Measurements from ENCODE around the gene ENTR1.
A peak's percentile ranks its signal among the peaks of the same experiment; 100 is the strongest.

Gene ENTR1

GRCh38 chr9:136410500-136411287, at the start of gene ENTR1, which contains the start of gene PMPCA:
TSS of gene ENTR1 (minus strand) at chr9:136410614. CDS start at chr9:136410397, 217 bp downstream.
TSS of gene PMPCA (plus strand) at chr9:136410658. CDS start at chr9:136410669, 11 bp downstream.
- peak; percentile 99 for DNase-seq

- no peak for DNase-seq
Observed at GRCh38 chr9:136459425-136459824, 49.0 kb upstream of the ENTR1 start.

- DNase-seq = no peak
Observed at GRCh38 chr9:136457326-136457725, 46.9 kb upstream of the ENTR1 start.

GRCh38 chr9:136456258-136456657, 45.8 kb upstream of the ENTR1 start:
- no peak for DNase-seq

GRCh38 chr9:136455043-136456002, 44.9 kb upstream of the ENTR1 start:
- DNase-seq = no peak

- DNase-seq = no peak
Observed at GRCh38 chr9:136454026-136454796, 43.8 kb upstream of the ENTR1 start.

- no peak for DNase-seq
Observed at GRCh38 chr9:136453326-136453725, 42.9 kb upstream of the ENTR1 start.

GRCh38 chr9:136451221-136451877, 40.9 kb upstream of the ENTR1 start:
- DNase-seq = no peak

GRCh38 chr9:136448655-136449054, 38.2 kb upstream of the ENTR1 start:
- no peak for DNase-seq

GRCh38 chr9:136447173-136447778, 36.9 kb upstream of the ENTR1 start:
- DNase-seq = no peak

GRCh38 chr9:136445799-136446198, 35.4 kb upstream of the ENTR1 start:
- no peak for DNase-seq

GRCh38 chr9:136444102-136444501, 33.7 kb upstream of the ENTR1 start:
- no peak for DNase-seq

GRCh38 chr9:136443687-136444086, 33.3 kb upstream of the ENTR1 start:
- DNase-seq = no peak

- DNase-seq = no peak
Observed at GRCh38 chr9:136443087-136443486, 32.7 kb upstream of the ENTR1 start.

GRCh38 chr9:136442265-136442664, 31.9 kb upstream of the ENTR1 start:
- DNase-seq = no peak

GRCh38 chr9:136441681-136442245, 31.3 kb upstream of the ENTR1 start:
- DNase-seq = no peak

- DNase-seq = no peak
Observed at GRCh38 chr9:136441191-136441680, 30.8 kb upstream of the ENTR1 start.

GRCh38 chr9:136439481-136440408, 29.3 kb upstream of the ENTR1 start, which contains the start of gene INPP5E:
TSS of gene INPP5E (minus strand) at chr9:136439845. CDS start at chr9:136439419, 426 bp downstream.
- DNase-seq = peak; percentile 97

GRCh38 chr9:136438548-136439480, 28.4 kb upstream of the ENTR1 start:
- DNase-seq = peak; percentile 86
